Upper lobe of left lung (tissue), 4 donors: ENCODE results near the gene CFAP91.

ENCODE experiments used
- CTCF ChIP-seq, 6 experiments: fragments of 450-650 bp in 4 of 6; fragments of 200-600 bp in 2 of 6; sonication (generic) in 2 of 6; IDR thresholded peaks; one replicate each; pipeline ENCODE4 v1.5.1; 2016 to 2019; ENCODE audit warnings: antibody characterized with exemption in 6 of 6
- POLR2A ChIP-seq, 4 donors: fragments of 450-650 bp; IDR thresholded peaks; one replicate each; pipeline ENCODE4 v1.5.1; 2016 to 2017; ENCODE audit warnings: antibody characterized with exemption in 4 of 4, mild to moderate bottlenecking in 2 of 4

DNA sequence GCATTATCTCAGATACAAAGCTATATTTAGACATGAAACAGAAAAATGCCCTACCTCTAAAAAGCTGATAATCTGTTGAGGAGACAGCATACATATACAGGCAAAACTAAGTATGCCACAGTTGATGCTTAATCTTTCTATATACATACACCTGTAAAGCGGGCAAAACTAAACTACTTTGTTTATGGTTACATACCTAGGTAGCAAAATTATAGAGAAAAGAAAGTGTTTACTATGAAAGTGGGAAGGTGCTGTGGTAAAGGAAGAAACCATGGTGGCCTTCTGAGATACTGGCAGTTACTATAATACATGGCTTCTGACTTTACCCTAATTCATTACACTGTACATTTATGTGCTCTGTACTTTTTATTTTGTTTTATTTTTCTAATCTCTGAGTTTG, 43.1 kb downstream of the CFAP91 start:
- no peak for TF ChIP-seq CTCF (IDR thresholded peaks at IDR 0.05)
- TF ChIP-seq POLR2A (IDR thresholded peaks at IDR 0.05): no peak
